T1000 (cell line): ENCODE results near the gene IL6ST.
"Not testable (repeated sequence)": the region's sequence is repeated elsewhere in the genome, so short reads cannot be mapped to it uniquely, and the experiment has no call there.

ENCODE experiments used
- DNase-seq: peaks from one replicate; lab custom pipeline; 2025; ENCODE audit warnings: mixed read lengths; lab: John Stamatoyannopoulos, UW

Gene IL6ST

GRCh38 chr5:56004874-56005273 is 10.1 kb upstream of the IL6ST start:
- DNase-seq, result no peak

- no peak for DNase-seq
Observed at GRCh38 chr5:56003679-56004078, 8.9 kb upstream of the IL6ST start.

- no peak for DNase-seq
Observed at GRCh38 chr5:56003179-56003578, 8.4 kb upstream of the IL6ST start.

- no peak for DNase-seq
Observed at GRCh38 chr5:56002303-56002702, 7.5 kb upstream of the IL6ST start.

- not testable (repeated sequence) for DNase-seq
Observed at GRCh38 chr5:56000221-56000620, 5.5 kb upstream of the IL6ST start.

- no peak for DNase-seq
Observed at GRCh38 chr5:55998966-55999365, 4.2 kb upstream of the IL6ST start.

GRCh38 chr5:55997742-55998351 is 3.1 kb upstream of the IL6ST start:
- DNase-seq, result no peak

GRCh38 chr5:55994998-55995914 is 493 bp upstream of the IL6ST start:
- DNase-seq, result peak; percentile 95

- no peak for DNase-seq
Observed at GRCh38 chr5:55993731-55994494, 850 bp downstream of the IL6ST start.

- no peak for DNase-seq
Observed at GRCh38 chr5:55993013-55993412, 1.8 kb downstream of the IL6ST start.

GRCh38 chr5:55991768-55992486 is 2.8 kb downstream of the IL6ST start:
- DNase-seq, result no peak

- not testable (repeated sequence) for DNase-seq
Observed at GRCh38 chr5:55990895-55991294, 3.9 kb downstream of the IL6ST start.

GRCh38 chr5:55989860-55990259 is 4.9 kb downstream of the IL6ST start:
- no peak for DNase-seq

- no peak for DNase-seq
Observed at GRCh38 chr5:55988979-55989638, 5.7 kb downstream of the IL6ST start.

GRCh38 chr5:55988428-55988827 is 6.3 kb downstream of the IL6ST start:
- DNase-seq, result not testable (repeated sequence)

- DNase-seq, result no peak
Observed at GRCh38 chr5:55986931-55987330, 7.8 kb downstream of the IL6ST start.

GRCh38 chr5:55985181-55985580 is 9.6 kb downstream of the IL6ST start:
- DNase-seq, result no peak

GRCh38 chr5:55983986-55984385 is 10.8 kb downstream of the IL6ST start:
- no peak for DNase-seq

GRCh38 chr5:55982957-55983381 is 11.8 kb downstream of the IL6ST start:
- no peak for DNase-seq

- DNase-seq, result no peak
Observed at GRCh38 chr5:55973296-55973695, 21.5 kb downstream of the IL6ST start.

GRCh38 chr5:55969956-55970355 is 24.8 kb downstream of the IL6ST start:
- no peak for DNase-seq
